SK-N-SH treated with all-trans-retinoic acid at 6 μM for 48 hours (cell line): Measurements from ENCODE around the gene MTFR1L.

Source experiments
- ATAC-seq: fragments of 200-7000 bp; cut with Tn5 transposase; 3 replicates; pipeline ENCODE4 v1.9.1; 2020; ENCODE audit warnings: mild to moderate bottlenecking, moderate library complexity
- ARNTL ChIP-seq: fragments of 450-650 bp; formaldehyde crosslinking; IDR thresholded peaks from 2 replicates; pipeline ENCODE4 v1.5.0; 2020; ENCODE audit warnings: low read depth, mild to moderate bottlenecking, moderate library complexity, borderline replicate concordance
- BACH2 ChIP-seq: fragments of 250-450 bp; sonication (Bioruptor Pico); IDR thresholded peaks from 2 replicates; pipeline ENCODE4 v1.9.0; 2021; ENCODE audit warnings: mild to moderate bottlenecking, borderline replicate concordance
- CSDC2 ChIP-seq: fragments of 250-450 bp; sonication (Bioruptor Pico); IDR thresholded peaks from 2 replicates; pipeline ENCODE4 v1.5.0; 2020; ENCODE audit warnings: mild to moderate bottlenecking, moderate library complexity
- ESRRG ChIP-seq: fragments of 250-450 bp; sonication (Bioruptor Pico); IDR thresholded peaks from 2 replicates; pipeline ENCODE4 v1.6.1; 2021; ENCODE audit warnings: mild to moderate bottlenecking
- GLIS3 ChIP-seq: fragments of 250-450 bp; sonication (Bioruptor Pico); IDR thresholded peaks from 2 replicates; pipeline ENCODE4 v1.5.0; 2020; ENCODE audit warnings: mild to moderate bottlenecking, moderate library complexity
- ISL1 ChIP-seq: fragments of 250-450 bp; sonication (Bioruptor Pico); IDR thresholded peaks from 2 replicates; pipeline ENCODE4 v2.1.2; 2022; ENCODE audit warnings: mild to moderate bottlenecking, moderate library complexity
- PPARA ChIP-seq: fragments of 250-450 bp; sonication (Bioruptor Pico); IDR thresholded peaks from 2 replicates; pipeline ENCODE4 v1.5.0; 2020; ENCODE audit warnings: mild to moderate bottlenecking, borderline replicate concordance
- RARB ChIP-seq: fragments of 250-450 bp; sonication (Bioruptor Pico); IDR thresholded peaks from 2 replicates; pipeline ENCODE4 v1.8.0; 2021; ENCODE audit warnings: mild to moderate bottlenecking, moderate library complexity
- SNAI2 ChIP-seq: fragments of 250-450 bp; sonication (Bioruptor Pico); IDR thresholded peaks from 2 replicates; pipeline ENCODE4 v1.5.0; 2020; ENCODE audit warnings: mild to moderate bottlenecking, moderate library complexity
- TCF4 ChIP-seq: fragments of 250-450 bp; sonication (Bioruptor Pico); IDR thresholded peaks from 2 replicates; pipeline ENCODE4 v1.8.0; 2021; ENCODE audit warnings: mild to moderate bottlenecking, moderate library complexity, borderline replicate concordance
- ZC3H10 ChIP-seq: fragments of 250-450 bp; sonication (Bioruptor Pico); IDR thresholded peaks from 2 replicates; pipeline ENCODE4 v1.5.1; 2021; ENCODE audit warnings: mild to moderate bottlenecking, moderate library complexity
- ZFP3 ChIP-seq: fragments of 250-450 bp; sonication (Bioruptor Pico); IDR thresholded peaks from 2 replicates; pipeline ENCODE4 v1.5.0; 2020; ENCODE audit warnings: mild to moderate bottlenecking, moderate library complexity
- ZFP30 ChIP-seq: fragments of 450-650 bp; formaldehyde crosslinking; IDR thresholded peaks from 2 replicates; pipeline ENCODE4 v1.5.0; 2022; ENCODE audit warnings: mild to moderate bottlenecking, moderate library complexity
- ZNF565 ChIP-seq: fragments of 450-650 bp; formaldehyde crosslinking; conservative IDR thresholded peaks from 2 replicates; pipeline ENCODE4 v1.5.0; 2020; ENCODE audit warnings: low read depth, mild to moderate bottlenecking, moderate library complexity
- ZNF70 ChIP-seq: fragments of 450-650 bp; formaldehyde crosslinking; IDR thresholded peaks from 2 replicates; pipeline ENCODE4 v1.5.0; 2020; ENCODE audit warnings: mild to moderate bottlenecking, moderate library complexity
- TF ChIP-seq, protein P1 (sequence below): fragments of 250-450 bp; sonication (Bioruptor Pico); IDR thresholded peaks from 2 replicates; pipeline ENCODE4 v1.5.0; 2020; ENCODE audit warnings: mild to moderate bottlenecking, moderate library complexity
- TF ChIP-seq, protein P2 (sequence below): fragments of 250-450 bp; sonication (Bioruptor Pico); IDR thresholded peaks from 2 replicates; pipeline ENCODE4 v1.5.1; 2021; ENCODE audit warnings: mild to moderate bottlenecking, moderate library complexity
- TF ChIP-seq, protein P3 (sequence below): fragments of 250-450 bp; sonication (Bioruptor Pico); IDR thresholded peaks from 2 replicates; pipeline ENCODE4 v1.8.0; 2020; ENCODE audit warnings: mild to moderate bottlenecking, moderate library complexity, borderline replicate concordance
- TF ChIP-seq, protein P4 (sequence below): fragments of 250-450 bp; sonication (Bioruptor Pico); IDR thresholded peaks from 2 replicates; pipeline ENCODE4 v1.8.0; 2021; ENCODE audit warnings: low read depth, mild to moderate bottlenecking, moderate library complexity, borderline replicate concordance
- TF ChIP-seq, protein P5 (sequence below): fragments of 250-450 bp; sonication (Bioruptor Pico); IDR thresholded peaks from 2 replicates; pipeline ENCODE4 v1.5.1; 2020; ENCODE audit warnings: low read depth, mild to moderate bottlenecking, moderate library complexity

Gene MTFR1L

DNA sequence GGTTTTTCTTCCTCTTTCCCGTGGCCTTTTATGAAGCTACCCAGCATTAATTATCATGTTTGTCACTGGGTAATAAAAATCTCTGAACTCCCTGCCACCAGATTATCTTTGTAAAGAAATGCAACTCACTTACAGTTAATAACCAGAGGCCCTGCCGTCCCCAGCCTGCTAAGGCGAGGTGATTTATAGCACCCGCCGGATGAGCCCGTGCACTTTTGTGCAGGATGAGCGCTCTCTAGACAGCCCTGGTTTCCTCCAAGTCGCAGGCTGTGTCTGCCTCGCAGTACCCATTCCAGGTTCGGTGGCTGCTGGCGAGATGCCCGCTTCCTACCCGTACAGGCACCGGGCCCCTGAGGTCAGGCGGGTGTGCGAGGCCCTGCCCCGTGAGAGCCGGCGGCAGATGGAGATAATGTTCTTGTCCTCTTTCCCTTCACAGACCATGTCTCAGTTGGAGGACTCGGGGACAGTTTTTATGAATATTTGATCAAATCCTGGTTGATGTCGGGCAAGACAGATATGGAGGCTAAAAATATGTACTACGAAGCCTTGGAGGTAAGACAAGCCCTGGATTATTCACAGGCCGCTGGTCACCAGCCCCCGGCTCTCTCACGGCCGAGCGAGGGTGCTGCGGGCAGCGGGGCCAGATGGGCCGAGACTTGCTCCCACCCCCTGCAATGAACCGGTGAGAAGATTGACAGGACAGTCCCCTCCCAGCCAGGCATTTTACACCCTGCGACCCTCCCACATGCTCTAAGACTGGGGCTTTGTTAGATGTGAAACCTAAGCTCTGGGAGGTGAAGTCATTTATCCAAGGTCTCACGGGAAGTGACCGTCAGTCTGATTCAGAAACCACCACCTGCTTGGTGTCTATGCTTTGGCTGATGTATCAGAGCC, 48.3 kb upstream of the MTFR1L start:
- ATAC-seq: peak; percentile 16; the same call in 1 of the 3 replicates
- TF ChIP-seq ZNF70 (CRISPR knock-in tag): 0 out of 2 replicates have a peak, but pooled peaks have one; percentile 27
- TF ChIP-seq TCF4: peak; percentile 18; the same call in 1 of the 2 replicates
- TF ChIP-seq CSDC2 (CRISPR knock-in tag): no peak

DNA sequence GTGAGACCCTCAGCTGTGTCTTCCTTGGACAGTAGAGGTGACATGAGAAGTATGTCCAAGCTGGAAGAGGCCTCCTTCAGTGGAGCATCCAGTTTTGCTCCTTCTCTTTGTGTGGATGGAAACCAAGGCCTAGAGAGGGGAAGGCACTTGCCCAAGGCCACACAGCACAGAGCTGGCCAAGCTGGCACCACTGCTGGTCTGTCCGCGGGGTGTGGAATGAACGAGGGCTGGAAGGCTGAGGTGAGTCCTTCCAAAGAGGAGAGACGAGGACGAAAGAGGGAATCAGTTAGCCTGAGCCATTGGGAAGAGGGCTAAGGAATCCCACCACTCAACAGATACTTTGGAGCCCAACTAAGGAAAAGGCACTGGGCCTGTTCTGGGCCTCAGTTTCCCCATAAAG, 47.6 kb upstream of the MTFR1L start:
- ATAC-seq: no peak
- TF ChIP-seq SNAI2: no peak
- TF ChIP-seq ZNF70 (CRISPR knock-in tag): no peak
- TF ChIP-seq, protein P1, sequence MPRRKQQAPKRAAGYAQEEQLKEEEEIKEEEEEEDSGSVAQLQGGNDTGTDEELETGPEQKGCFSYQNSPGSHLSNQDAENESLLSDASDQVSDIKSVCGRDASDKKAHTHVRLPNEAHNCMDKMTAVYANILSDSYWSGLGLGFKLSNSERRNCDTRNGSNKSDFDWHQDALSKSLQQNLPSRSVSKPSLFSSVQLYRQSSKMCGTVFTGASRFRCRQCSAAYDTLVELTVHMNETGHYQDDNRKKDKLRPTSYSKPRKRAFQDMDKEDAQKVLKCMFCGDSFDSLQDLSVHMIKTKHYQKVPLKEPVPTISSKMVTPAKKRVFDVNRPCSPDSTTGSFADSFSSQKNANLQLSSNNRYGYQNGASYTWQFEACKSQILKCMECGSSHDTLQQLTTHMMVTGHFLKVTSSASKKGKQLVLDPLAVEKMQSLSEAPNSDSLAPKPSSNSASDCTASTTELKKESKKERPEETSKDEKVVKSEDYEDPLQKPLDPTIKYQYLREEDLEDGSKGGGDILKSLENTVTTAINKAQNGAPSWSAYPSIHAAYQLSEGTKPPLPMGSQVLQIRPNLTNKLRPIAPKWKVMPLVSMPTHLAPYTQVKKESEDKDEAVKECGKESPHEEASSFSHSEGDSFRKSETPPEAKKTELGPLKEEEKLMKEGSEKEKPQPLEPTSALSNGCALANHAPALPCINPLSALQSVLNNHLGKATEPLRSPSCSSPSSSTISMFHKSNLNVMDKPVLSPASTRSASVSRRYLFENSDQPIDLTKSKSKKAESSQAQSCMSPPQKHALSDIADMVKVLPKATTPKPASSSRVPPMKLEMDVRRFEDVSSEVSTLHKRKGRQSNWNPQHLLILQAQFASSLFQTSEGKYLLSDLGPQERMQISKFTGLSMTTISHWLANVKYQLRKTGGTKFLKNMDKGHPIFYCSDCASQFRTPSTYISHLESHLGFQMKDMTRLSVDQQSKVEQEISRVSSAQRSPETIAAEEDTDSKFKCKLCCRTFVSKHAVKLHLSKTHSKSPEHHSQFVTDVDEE (CRISPR knock-in tag): no peak
- TF ChIP-seq ZFP30 (CRISPR knock-in tag): no peak
- TF ChIP-seq, all 23 proteins: peak for 0

DNA sequence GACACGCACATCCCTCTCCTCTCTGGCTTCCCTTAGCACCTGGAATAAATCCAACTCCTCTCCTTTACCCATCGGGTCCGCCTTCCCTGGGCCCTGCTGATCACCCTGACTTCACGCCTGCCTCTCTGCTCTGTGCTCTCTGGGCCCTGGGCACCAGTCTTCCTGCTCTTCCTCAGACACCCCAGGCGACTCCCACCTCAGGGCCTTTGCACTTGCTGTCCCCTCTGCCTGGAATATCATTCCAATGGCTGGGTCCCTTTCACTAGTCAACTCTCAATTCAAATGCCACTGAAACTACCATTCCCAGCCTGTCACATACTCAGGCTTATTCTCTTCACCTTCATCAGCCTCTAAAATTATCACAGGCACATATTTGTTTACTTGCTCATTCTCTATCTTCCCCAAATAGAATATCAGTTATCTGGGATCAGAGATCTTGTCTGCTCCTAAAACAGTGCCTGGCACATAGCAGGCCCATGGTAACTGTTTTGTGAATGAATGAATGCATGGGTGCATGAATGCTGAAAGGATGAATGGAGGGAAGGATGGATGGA, 47.0 kb upstream of the MTFR1L start:
- TF ChIP-seq SNAI2 (no peak), ESRRG (no peak), ISL1 (no peak), BACH2 (CRISPR knock-in tag) (no peak), RARB (CRISPR knock-in tag) (no peak), TCF4 (no peak), GLIS3 (CRISPR knock-in tag) (no peak), ZFP3 (CRISPR knock-in tag) (no peak), ZNF565 (CRISPR knock-in tag) (no peak), ARNTL (CRISPR knock-in tag) (no peak), ZFP30 (CRISPR knock-in tag) (no peak), PPARA (CRISPR knock-in tag) (no peak), ZC3H10 (CRISPR knock-in tag) (no peak)
- TF ChIP-seq, protein P2, sequence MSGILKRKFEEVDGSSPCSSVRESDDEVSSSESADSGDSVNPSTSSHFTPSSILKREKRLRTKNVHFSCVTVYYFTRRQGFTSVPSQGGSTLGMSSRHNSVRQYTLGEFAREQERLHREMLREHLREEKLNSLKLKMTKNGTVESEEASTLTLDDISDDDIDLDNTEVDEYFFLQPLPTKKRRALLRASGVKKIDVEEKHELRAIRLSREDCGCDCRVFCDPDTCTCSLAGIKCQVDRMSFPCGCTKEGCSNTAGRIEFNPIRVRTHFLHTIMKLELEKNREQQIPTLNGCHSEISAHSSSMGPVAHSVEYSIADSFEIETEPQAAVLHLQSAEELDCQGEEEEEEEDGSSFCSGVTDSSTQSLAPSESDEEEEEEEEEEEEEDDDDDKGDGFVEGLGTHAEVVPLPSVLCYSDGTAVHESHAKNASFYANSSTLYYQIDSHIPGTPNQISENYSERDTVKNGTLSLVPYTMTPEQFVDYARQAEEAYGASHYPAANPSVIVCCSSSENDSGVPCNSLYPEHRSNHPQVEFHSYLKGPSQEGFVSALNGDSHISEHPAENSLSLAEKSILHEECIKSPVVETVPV (CRISPR knock-in tag): no peak
- TF ChIP-seq, protein P3, sequence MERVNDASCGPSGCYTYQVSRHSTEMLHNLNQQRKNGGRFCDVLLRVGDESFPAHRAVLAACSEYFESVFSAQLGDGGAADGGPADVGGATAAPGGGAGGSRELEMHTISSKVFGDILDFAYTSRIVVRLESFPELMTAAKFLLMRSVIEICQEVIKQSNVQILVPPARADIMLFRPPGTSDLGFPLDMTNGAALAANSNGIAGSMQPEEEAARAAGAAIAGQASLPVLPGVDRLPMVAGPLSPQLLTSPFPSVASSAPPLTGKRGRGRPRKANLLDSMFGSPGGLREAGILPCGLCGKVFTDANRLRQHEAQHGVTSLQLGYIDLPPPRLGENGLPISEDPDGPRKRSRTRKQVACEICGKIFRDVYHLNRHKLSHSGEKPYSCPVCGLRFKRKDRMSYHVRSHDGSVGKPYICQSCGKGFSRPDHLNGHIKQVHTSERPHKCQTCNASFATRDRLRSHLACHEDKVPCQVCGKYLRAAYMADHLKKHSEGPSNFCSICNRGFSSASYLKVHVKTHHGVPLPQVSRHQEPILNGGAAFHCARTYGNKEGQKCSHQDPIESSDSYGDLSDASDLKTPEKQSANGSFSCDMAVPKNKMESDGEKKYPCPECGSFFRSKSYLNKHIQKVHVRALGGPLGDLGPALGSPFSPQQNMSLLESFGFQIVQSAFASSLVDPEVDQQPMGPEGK (CRISPR knock-in tag): no peak
- TF ChIP-seq, protein P4, sequence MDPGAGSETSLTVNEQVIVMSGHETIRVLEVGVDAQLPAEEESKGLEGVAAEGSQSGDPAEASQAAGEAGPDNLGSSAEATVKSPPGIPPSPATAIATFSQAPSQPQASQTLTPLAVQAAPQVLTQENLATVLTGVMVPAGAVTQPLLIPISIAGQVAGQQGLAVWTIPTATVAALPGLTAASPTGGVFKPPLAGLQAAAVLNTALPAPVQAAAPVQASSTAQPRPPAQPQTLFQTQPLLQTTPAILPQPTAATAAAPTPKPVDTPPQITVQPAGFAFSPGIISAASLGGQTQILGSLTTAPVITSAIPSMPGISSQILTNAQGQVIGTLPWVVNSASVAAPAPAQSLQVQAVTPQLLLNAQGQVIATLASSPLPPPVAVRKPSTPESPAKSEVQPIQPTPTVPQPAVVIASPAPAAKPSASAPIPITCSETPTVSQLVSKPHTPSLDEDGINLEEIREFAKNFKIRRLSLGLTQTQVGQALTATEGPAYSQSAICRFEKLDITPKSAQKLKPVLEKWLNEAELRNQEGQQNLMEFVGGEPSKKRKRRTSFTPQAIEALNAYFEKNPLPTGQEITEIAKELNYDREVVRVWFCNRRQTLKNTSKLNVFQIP (CRISPR knock-in tag): no peak
- TF ChIP-seq, protein P5, sequence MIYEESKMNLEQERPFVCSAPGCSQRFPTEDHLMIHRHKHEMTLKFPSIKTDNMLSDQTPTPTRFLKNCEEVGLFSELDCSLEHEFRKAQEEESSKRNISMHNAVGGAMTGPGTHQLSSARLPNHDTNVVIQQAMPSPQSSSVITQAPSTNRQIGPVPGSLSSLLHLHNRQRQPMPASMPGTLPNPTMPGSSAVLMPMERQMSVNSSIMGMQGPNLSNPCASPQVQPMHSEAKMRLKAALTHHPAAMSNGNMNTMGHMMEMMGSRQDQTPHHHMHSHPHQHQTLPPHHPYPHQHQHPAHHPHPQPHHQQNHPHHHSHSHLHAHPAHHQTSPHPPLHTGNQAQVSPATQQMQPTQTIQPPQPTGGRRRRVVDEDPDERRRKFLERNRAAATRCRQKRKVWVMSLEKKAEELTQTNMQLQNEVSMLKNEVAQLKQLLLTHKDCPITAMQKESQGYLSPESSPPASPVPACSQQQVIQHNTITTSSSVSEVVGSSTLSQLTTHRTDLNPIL (CRISPR knock-in tag): no peak
- no peak for ATAC-seq
